Stimulated activated CD4-positive, alpha-beta T cell treated with anti-CD3 and anti-CD28 coated beads, Interleukin-1b, Interleukin-23, amount 100 ng/mL, for 4 hours (primary cell): Measurements from ENCODE around the gene PLN.

ENCODE experiments used
- DNase-seq, 2 donors: peaks; one replicate each; pipeline ENCODE4 v3.0.0-alpha.2; 2020; ENCODE audit warnings: low read depth in 2 of 2

Gene PLN

DNA sequence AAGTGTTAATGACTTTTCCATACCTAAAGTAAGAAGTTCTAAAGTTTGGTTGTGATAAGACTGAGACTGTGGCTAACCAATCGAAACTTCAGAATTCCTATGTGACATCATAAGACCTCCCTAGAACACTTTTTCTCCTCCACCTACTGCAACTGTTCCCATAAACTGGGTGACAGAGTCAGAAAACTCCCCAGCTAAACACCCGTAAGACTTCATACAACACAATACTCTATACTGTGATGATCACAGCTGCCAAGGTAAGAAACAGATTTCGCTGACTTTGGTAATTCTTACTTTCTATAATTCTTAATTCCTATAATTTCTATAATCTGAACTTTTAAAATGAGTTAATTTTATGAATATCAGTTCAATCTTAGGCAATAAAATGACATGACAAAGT, at the start of gene PLN:
Gene PLN, plus strand, starts transcription at position 161 of the 400 bp plus-strand sequence. CDS start 10,626 bp downstream, outside the sequence.
- no peak for DNase-seq

DNA sequence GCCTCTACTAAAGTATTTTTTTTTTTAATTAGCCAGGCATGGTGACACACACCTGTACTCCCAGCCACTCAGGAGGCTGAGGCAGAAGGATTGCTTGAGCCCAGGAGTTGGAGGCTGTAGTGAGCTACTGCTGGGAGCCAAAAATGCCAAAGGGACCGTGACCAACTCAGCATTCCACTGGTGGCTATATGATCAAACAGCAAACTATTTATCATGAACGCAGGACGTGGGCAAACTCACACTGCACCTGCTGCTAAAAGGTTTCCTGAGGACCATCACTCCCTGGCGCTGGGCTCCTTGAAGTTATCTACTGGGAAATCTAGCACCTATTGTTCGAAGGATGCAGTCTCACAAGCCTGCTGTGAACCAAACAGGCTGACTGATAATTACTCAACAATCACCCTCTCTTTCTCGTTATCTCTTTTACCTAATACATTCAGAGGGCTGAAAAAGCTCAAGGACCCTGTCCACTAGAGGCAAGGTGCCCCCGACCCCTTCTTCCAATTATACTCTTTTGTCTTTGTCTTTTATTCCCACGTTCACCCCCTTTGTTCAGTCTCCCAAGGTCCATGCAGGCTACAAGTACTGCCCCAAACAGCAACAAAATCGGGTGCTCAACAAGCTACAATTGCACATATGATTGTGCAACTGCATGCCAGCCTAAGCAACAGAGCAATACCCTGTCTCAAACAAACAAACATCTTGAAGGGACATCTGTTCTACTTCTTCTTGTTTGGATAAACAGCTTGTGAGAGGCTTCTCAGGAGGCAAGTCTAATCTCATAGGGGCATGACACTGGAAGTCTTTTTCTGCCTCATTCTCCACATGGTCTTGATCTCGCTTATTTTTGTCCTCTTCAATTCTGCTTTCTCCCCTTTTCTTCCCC, 47.7 kb upstream of the PLN start:
- no peak for DNase-seq

DNA sequence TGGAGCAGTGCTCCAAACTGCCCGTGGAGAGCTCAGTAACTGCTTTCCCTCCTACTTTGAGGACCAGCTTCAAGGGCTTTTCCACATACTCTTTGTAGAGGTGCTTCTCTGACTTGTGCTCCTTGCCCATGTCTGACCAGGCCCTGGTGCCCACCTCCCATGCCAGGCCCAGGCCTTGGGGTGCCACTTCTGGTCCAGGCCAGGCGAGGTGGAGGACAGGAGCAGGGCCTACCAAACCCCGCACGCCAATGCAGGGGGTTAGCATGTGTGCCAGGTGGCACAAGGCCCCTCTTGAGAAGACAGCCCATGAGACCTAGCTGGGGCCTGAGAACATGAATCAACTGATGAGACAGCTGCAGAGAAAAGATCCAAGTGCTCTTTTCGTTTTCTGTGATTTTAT, 47.0 kb upstream of the PLN start:
- DNase-seq: no peak

DNA sequence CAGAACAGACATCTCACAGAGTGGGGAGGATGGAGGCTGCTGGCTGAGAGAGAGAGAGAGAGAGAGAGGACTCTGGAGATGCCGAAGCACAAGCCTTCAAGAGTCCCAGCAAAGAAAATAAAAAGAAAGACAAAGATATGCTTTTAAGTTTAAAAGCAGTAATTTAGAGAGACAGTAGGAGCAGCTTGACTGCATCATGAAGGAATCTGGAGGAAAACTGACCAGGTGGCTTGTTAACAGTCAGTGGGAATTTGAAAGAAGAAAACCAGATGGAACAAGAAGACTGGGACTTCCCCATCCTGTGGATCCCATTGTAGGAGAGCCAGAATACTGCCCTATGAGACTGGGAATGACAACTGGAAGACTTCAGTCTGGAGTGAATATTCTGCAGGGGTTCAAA, 46.3 kb upstream of the PLN start:
- no peak for DNase-seq

DNA sequence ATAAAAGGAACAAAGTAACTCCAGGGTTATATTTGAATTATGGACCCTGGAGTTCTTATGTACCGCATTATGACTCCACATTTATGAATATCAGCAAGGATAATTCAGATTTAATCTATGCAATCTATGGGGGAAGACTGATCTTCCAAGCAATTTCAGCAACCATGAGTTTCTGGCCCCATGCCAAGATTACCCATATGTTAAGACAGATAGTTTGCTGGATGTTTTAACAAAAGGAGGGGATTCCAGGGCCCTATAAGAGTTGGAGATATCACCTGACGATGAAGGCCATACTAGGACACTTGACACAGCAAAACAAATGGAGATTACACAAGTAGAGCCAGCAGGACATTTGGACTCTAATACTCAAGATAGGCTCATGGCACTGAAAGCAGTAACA, 45.9 kb upstream of the PLN start:
- no peak for DNase-seq

DNA sequence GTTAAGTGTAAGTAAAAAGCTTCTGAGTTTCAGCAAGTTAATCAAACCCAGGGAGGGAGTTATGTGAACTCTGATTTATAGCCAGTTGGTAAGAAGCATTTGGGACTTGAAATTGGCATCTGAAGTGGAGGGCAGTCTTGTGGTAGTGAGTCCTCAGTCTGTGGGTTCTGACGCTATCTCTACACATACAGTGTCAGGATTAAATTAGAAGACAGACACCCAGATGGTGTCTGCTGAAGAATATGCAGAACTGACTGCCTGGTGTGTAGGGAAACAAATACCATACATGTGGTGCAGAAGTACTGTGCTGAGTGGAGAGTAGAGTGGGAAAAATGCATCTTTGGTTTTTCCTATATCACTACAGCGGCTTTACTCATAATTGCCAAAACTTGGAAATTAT, 43.5 kb upstream of the PLN start:
- no peak for DNase-seq

DNA sequence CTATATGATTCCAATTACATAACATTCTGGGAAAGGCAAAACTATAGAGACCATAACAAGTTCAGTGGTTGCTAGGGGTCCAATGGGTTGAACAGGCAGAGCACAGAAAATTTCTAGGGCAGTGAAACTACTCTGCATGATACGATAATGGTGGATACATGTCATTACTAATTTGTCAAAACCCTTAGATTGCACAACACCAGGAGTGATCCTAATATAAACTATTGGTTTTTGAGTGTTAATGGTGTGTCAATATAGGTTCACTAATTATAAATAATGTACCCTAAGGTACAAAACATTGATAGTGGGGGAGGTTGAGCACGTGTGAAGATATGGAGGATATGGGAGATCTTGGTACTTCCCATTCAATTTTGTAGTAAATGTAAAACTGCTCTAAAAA, 42.4 kb upstream of the PLN start:
- DNase-seq: no peak

DNA sequence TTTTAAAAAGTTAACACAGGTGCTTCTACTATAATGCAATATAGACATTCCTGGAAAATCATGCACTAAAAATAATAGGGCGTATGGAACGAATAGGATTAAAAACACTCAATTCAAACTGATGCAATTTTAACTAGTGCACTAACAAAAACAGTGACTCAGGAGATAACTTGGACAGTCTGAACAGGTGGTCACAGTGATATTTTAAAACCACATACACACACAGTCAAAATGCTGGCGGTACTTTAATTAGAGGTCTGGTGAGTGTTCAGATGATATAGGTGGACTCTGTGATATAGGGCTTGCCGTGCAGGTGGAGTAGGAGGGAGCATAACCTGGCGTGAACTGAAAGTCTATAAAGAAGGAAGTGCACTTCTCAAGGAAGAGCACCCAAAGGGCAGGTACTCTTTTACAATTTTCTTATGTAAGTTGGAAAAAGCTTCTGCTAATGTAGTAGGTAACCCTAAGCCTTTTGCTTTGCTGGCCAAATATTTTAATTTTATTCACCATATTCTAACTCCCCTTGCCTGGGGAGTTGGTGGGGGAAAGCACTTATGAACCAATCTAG, 41.9 kb upstream of the PLN start:
- DNase-seq: no peak

DNA sequence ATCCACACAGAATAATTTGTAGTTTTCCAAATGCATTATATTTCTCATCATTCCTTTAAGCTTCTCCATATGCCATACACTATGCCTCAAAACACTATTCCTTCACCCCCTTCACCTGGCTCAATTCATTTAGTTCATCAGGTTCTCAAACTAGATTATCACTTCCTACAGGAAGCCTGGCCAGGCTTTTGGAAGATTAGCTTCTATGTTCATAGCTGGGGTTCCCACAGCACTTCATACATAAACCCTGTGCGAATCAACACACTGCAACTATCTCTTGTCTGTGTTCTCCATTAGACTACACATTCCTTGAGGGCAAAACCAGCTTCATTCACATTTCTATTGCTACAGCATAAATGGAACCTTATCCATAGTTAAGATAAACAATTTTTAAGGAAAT, 40.5 kb upstream of the PLN start:
- no peak for DNase-seq

DNA sequence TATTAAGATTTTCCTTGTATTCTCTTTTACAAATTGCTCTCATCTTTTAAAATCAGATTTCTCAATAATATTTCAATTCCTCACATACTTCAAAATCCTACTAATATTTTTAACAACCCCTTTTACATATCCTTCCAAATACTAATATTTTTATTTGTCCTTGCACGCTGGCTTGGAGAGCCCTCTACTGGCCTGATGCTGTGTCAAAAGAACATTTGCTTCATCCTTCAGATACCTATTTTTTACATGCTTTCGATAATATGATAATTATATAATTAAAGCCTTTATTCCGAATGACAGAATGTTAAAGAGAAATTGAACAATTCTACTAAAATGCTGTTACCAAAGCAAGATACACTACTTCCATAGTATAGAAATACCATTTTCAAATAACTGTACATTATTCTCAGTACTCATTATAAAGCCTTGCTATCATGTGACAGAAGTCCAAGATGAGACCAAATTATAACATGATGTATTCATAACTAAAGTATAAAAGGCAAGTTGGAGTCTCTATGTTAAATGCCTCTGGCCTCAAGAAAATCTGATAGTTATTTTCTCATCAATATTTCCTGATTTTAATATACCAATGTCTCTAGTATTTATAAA, 39.0 kb upstream of the PLN start:
- DNase-seq: no peak

DNA sequence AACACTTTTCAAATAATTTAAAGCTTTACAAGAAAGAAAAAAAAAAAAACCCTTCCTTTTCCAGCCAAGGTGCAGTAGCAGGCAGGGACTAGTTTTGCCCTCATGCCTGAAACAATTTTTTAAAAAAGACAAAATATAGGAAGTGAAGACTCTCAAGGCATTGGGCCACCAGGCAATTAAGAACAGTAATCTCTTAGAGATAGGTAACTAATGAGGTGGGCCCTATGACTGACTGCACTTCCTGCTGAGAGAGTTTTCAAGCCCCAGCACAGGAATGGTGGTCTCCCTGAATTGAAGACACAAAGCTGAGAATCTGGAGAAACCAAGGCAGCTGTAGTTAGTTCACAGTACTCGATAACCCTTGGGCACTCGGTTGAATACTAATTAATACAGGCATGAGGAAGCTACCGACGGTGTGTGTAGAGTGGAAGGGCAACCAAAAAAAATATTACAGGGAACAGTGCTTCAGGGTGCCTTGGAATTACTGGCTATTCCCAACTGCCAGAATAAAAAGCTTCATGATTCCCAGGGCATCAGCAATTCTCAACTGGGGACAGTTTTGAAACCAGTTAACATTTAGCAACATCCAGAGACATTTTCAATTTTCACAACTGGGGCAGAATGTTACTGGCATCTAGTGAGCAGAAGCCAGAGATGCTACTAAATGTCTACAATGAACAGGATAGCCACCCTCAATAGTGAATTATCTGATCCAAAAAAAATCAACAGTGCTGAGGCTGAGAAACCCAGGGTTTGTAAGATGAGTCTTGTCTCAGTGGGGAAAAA, 36.0 kb upstream of the PLN start:
- no peak for DNase-seq

DNA sequence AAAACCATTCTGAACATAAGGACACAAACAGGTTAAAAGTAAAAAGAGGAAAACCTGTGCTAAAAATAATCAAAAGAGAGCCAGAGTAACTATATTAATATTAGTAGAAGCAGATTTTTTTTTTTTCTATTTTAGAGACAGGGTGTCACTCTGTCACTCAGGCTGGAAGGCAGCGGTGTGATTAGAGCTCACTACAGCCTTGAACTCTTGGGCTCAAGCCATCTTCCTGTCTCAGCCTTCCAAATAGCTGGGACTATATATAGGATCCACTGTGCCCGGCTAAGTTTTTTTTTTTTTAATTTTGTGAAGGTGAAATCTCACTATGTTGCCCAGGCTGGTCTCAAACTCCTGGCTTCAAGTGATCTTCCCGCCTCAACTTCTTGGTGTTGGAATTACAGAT, 33.4 kb upstream of the PLN start:
- DNase-seq: no peak

DNA sequence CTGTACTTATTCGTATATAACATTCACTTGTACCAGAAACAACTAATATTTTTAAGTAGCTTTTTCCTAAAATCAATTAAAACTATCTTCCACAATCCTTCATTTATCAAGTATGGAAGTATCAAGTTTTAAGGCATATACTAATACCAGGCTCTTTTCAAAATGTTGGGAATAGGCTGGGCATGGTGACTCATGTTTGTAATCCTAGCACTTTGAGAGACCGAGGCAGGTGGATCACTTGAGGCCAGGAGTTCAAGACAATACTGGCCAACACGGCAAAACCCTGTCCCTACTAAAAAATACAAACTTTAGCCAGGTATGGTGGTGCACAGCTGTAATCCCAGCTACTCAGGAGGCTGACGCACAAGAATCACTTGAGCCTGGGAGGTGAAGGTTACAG, 25.7 kb upstream of the PLN start:
- no peak for DNase-seq

DNA sequence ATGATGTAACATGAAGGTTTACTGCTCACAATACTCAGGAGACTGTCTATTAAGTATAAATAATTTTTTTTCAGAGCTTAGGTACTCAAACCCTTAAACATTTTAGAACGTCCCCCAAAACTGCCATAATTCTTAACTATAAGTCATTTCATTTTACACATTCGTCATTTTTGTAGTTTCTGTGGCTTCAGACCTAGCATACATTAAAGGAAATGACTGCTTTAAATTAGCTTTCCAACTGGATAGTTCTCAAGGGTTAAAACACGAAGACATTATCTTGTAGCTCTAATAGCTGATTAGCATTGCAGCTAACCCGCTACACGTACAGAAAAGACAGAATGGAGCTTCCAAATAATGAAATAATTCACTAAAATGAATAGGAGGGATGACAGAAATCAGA, 24.9 kb upstream of the PLN start:
- DNase-seq: no peak

DNA sequence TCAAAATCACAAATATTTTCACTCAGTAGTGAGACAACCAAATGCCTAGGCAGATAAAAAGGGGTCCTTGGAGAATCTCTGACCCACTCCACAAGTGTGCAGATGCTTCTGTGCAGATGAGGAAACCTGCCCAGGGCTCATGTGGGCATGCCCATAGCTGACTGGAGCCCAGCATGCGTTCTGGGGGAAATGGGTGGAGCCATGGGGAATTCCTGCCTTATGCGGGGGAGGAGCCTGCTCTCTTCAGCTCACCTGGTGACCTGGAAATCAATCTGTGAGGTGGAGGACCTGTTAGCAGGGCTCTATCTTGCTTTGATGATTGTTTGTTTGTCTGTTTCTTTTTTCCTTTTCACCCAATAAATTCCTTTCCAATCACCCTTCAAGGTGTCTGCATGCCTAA, 23.4 kb upstream of the PLN start:
- no peak for DNase-seq

DNA sequence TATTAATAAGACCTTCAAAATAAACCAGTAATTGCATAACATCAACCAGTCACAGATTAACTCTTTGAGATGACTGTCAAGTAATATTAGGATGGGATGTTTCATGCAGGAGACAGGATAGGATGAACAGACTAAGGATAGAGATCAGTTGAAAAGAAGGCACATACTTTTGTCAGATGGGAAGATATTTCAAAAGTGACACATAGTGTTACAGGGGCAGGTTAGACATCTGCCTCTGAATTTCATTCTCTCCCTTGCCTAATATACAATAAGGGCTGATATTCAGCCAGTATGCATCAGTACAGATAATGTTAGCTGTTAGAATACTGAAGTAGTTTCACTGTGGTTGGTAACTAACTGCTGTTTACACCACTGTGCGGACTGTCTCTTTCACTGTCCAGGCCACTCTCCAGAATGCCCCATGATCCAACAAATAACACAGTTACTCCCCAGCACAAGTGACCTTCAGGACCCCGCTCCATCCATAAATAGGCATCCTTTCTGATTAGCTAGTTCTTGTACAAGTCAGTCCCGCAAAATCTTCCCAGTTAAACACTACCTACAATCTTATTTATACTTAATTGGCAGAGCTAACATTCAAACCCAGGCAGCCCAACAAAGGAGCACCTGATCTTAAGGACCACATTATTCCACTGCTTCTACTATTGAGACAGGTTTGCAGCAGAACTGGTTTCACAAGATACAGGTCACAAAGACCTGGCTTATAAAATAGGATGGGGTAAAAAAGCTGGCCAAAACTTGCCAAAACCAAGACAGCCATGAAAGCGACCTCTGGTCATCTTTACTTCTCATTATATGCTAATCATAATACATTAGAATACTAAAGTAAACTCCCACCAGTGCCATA, 21.9 kb upstream of the PLN start:
- DNase-seq: no peak

DNA sequence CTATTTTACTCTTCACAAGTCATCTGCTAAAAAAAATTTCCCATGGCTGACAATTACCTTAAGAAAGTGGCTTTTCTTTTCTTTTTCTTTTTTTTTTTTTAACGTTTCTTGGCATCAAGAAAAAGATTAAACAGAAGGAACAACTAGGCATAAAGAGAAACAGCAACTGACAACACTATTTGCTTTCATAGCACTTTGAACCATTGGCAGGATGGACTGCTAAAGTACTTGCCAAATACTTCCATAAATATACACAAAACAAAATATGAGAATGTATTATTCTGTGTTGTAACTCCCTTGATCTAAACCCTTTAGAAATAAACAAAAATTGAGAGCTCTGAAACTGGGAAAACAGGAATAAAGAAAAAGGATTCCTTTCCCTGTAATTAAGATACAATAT, 20.0 kb upstream of the PLN start:
- DNase-seq: no peak

DNA sequence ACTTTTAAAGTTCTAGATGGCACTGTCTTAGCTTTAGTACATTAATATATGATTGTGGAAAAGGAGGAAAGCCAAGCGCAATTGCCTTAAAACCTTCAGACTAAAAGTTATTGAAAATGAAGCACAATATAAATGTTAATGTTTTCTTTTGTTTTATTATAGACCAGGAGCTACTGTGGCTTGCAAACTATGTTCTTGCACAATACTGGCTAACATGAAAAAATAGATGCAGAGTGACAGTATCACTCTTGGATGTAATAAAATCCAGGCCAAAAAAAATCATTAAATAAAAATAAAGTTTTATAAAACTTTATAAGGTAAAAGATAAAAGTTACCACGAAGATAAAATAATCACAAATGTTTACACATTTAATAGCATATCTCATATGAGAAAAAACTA, 18.3 kb upstream of the PLN start:
- no peak for DNase-seq

DNA sequence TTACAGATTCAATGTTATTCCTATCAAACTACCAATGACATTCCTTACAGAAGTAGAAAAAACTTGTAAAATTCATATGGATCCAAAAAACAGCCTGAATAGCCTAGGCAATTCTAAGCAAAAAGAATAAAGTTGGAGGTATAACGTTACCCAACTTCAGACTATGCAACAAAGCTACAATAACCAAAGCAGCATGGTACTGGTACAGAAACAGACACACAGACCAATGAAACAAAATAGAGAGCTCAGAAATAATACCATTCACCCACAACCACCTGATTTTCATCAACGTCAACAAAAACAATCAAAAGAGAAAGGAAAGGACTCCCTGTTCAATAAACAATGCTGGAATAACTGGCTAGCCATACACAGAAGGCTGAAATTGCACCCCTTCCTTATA, 17.2 kb upstream of the PLN start:
- DNase-seq: no peak

DNA sequence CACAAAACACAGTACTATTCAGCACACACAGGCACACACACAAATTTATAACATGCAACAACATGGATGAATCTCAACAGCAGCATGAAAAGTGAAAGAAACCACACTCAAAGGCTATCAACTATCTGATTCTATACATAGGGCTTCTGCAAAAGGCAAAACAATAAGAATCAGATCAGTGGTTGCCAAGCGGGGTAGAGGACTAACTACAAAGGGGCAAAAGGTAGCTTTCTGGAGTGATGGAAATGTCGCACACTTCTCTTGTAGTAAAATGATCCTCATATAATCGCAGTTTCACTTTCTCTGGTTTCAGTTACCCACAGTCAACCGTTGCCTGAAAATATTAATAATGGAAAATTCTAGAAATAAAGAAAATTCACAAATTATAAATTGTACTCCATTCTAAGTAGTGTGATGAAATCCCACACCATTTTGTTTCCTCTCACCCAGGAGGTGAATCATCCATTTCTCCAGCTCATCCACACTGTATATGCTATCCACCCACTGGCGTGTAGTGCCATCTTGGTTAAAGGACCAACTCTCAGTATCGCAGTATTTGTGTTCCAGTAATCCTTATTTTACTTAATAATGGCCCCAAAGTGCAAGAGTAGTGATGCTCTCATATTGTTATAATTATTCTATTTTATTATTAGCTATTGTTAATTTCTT, 12.8 kb upstream of the PLN start:
- DNase-seq: no peak

DNA sequence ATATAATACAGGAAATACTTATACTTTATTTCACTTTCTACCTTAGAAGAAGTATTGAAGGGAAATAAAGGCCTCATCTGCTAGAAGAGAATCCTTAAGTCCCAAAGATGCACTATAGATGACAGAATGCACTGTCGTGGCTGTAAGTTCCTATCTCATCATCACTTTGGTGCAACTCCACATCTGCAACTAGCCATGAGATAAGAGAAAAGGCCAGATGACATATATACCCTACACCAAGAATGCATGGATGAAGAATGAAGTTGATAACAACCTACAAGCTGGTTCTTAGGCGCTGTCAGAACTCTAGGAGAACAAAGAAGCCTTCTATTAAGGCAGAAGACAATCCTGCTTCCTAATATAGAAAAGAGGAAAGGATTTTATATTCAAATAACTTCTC, 11.6 kb upstream of the PLN start:
- no peak for DNase-seq
